NCI-H748 treated with DMSO at 0.1 percent for 48 hours (cell line): ENCODE measurements around the gene DSCAM.

Experiments used
- DNase-seq: peaks from one replicate; lab custom pipeline; 2025; lab: John Stamatoyannopoulos, UW

DSCAM gene

GRCh38 chr21:40770435-40771055 lies 76.4 kb downstream of the DSCAM start:
- DNase-seq, result no peak

- no peak for DNase-seq
Measured at GRCh38 chr21:40769231-40769630, 77.7 kb downstream of the DSCAM start.

- no peak for DNase-seq
Measured at GRCh38 chr21:40768056-40768455, 78.9 kb downstream of the DSCAM start.

GRCh38 chr21:40766381-40766780 lies 80.6 kb downstream of the DSCAM start:
- DNase-seq, result no peak

- DNase-seq, result no peak
Measured at GRCh38 chr21:40765811-40766210, 81.1 kb downstream of the DSCAM start.

GRCh38 chr21:40760821-40761220 lies 86.1 kb downstream of the DSCAM start:
- DNase-seq, result no peak

GRCh38 chr21:40759061-40759460 lies 87.9 kb downstream of the DSCAM start:
- DNase-seq, result no peak

GRCh38 chr21:40757366-40757765 lies 89.6 kb downstream of the DSCAM start:
- DNase-seq, result no peak

GRCh38 chr21:40754466-40754865 lies 92.5 kb downstream of the DSCAM start:
- no peak for DNase-seq

- DNase-seq, result no peak
Measured at GRCh38 chr21:40753756-40754155, 93.2 kb downstream of the DSCAM start.

GRCh38 chr21:40752125-40752524 lies 94.8 kb downstream of the DSCAM start:
- DNase-seq, result no peak

- DNase-seq, result no peak
Measured at GRCh38 chr21:40751221-40751620, 95.7 kb downstream of the DSCAM start.

GRCh38 chr21:40736145-40736544 lies 110.8 kb downstream of the DSCAM start:
- no peak for DNase-seq

GRCh38 chr21:40733024-40733397 lies 113.9 kb downstream of the DSCAM start:
- DNase-seq, result no peak

GRCh38 chr21:40732253-40733023 lies 114.5 kb downstream of the DSCAM start:
- DNase-seq, result no peak

GRCh38 chr21:40731206-40731605 lies 115.8 kb downstream of the DSCAM start:
- DNase-seq, result no peak

GRCh38 chr21:40730426-40730800 lies 116.5 kb downstream of the DSCAM start:
- DNase-seq, result no peak

GRCh38 chr21:40729761-40730425 lies 117.1 kb downstream of the DSCAM start:
- DNase-seq, result no peak

GRCh38 chr21:40723966-40724365 lies 123.0 kb downstream of the DSCAM start:
- no peak for DNase-seq

GRCh38 chr21:40723317-40723716 lies 123.6 kb downstream of the DSCAM start:
- DNase-seq, result no peak

GRCh38 chr21:40719615-40720014 lies 127.3 kb downstream of the DSCAM start:
- DNase-seq, result no peak

GRCh38 chr21:40717028-40717427 lies 129.9 kb downstream of the DSCAM start:
- peak; percentile 94 for DNase-seq

- no peak for DNase-seq
Measured at GRCh38 chr21:40714536-40714935, 132.4 kb downstream of the DSCAM start.
